Spinal cord (tissue), 10 donors: ENCODE measurements around the gene TMEM164. TPM values are rescaled to one million over a fixed set of nuclear protein-coding genes. Genes with fewer than 3 reads are reported as not detected.
"Not testable (repeated sequence)": the region's sequence is repeated elsewhere in the genome, so short reads cannot be mapped to it uniquely, and the experiment has no call there.

Experiments
- DNase-seq, 6 donors: peaks; one replicate each; pipeline versions ENCODE4 v3.0.0 to v3.0.0-alpha.2; 2013 to 2015; ENCODE audit warnings: low spot score in 6 of 6, low read depth in 4 of 6
- H3K27ac ChIP-seq: one replicate; pipeline ENCODE4 v1.5.1; 2013; ENCODE audit warnings: low read depth, low read length, control low read depth
- H3K27me3 ChIP-seq: one replicate; pipeline ENCODE4 v1.6.1; 2013; ENCODE audit warnings: low read length; ENCODE audit not compliant: control insufficient read depth, insufficient read depth
- H3K36me3 ChIP-seq: one replicate; pipeline ENCODE4 v1.6.1; 2013; ENCODE audit warnings: low read length; ENCODE audit not compliant: control insufficient read depth, insufficient read depth
- H3K4me1 ChIP-seq: one replicate; pipeline ENCODE4 v1.6.1; 2013; ENCODE audit warnings: low read length; ENCODE audit not compliant: control insufficient read depth, insufficient read depth
- H3K4me3 ChIP-seq: one replicate; pipeline ENCODE4 v1.5.1; 2013; ENCODE audit warnings: low read depth, low read length, control low read depth
- H3K9me3 ChIP-seq: one replicate; pipeline ENCODE4 v1.6.1; 2013; ENCODE audit warnings: low read length; ENCODE audit not compliant: control insufficient read depth, insufficient read depth
- WGBS: methylation state at CpG from one replicate; pipeline ENCODE4 v1.1.5; 2013; ENCODE audit warnings: missing lambda C conversion rate; ENCODE audit not compliant: insufficient coverage; 5-methylcytosine and 5-hydroxymethylcytosine counted together
- polyA plus RNA-seq, 2 donors: library from polyadenylated mRNA; unstranded; fragments of 120-200 nt; gene quantifications; one replicate each; pipeline ENCODE4 v1.2.1, GENCODE V29; 2013; ENCODE audit not compliant: insufficient read length in 2 of 2
- total RNA-seq, 2 donors: library from RNA; depleted of rRNA in 1 of 2; stranded (reverse); fragments of 120-200 nt in 1 of 2; fragments of >200 nt in 1 of 2; gene quantifications; one replicate each; pipeline versions ENCODE4 v1.2.3 to v1.2.4, GENCODE V29; 2013 to 2014
- donor health status: healthy.

Gene TMEM164
- total and polyA plus RNA-seq, 4 donors: 16.2 to 21.9 (median 20.2) TPM

GRCh38 chrX:109974906-109975655 lies 27.8 kb upstream of the TMEM164 start:
- WGBS: no CpG with 5 or more reads among the region's 1 CpG
- no peak overlapping the region for H3K4me3 ChIP-seq
- DNase-seq: no peak
- peaks cover 3% of the 10 kb centered on the region for H3K27me3 ChIP-seq
- H3K27ac ChIP-seq: no peak overlapping the region
- H3K9me3 ChIP-seq: peaks cover 1% of the 10 kb centered on the region
- no peaks in the 10 kb centered on the region for H3K4me1 ChIP-seq
- H3K36me3 ChIP-seq: no peaks in the 10 kb centered on the region

- H3K36me3 ChIP-seq, DNase-seq, H3K4me1 ChIP-seq, H3K9me3 ChIP-seq, H3K4me3 ChIP-seq, H3K27me3 ChIP-seq, H3K27ac ChIP-seq: not testable (repeated sequence)
- WGBS: no CpG with 5 or more reads among the region's 4 CpGs
Measured at GRCh38 chrX:109985210-109985609, 17.7 kb upstream of the TMEM164 start.

GRCh38 chrX:109987884-109988283 lies 15.0 kb upstream of the TMEM164 start:
- WGBS: 94% methylated on average over 2 of the region's 2 CpGs
- H3K9me3 ChIP-seq: no peaks in the 10 kb centered on the region
- H3K4me3 ChIP-seq: no peak overlapping the region
- H3K36me3 ChIP-seq: no peaks in the 10 kb centered on the region
- no peak overlapping the region for H3K27ac ChIP-seq
- H3K27me3 ChIP-seq: peaks cover 4% of the 10 kb centered on the region
- H3K4me1 ChIP-seq: no peaks in the 10 kb centered on the region
- DNase-seq: no peak

- no peaks in the 10 kb centered on the region for H3K4me1 ChIP-seq
- DNase-seq: no peak
- no CpG with 5 or more reads among the region's 3 CpGs for WGBS
- no peak overlapping the region for H3K27ac ChIP-seq
- peaks cover 4% of the 10 kb centered on the region for H3K27me3 ChIP-seq
- no peaks in the 10 kb centered on the region for H3K9me3 ChIP-seq
- no peak overlapping the region for H3K4me3 ChIP-seq
- no peaks in the 10 kb centered on the region for H3K36me3 ChIP-seq
Measured at GRCh38 chrX:109990582-109991276, 12.2 kb upstream of the TMEM164 start.

- Histone ChIP-seq H3K27me3 (peaks cover 4% of the 10 kb centered on the region), H3K27ac (no peak overlapping the region), H3K9me3 (no peaks in the 10 kb centered on the region), H3K36me3 (no peaks in the 10 kb centered on the region), H3K4me3 (no peak overlapping the region), H3K4me1 (no peaks in the 10 kb centered on the region)
- no peak for DNase-seq
- WGBS: 60% methylated on average over 1 of the region's 1 CpG
Measured at GRCh38 chrX:109992203-109992602, 10.7 kb upstream of the TMEM164 start.

- peaks cover 10% of the 10 kb centered on the region for H3K27me3 ChIP-seq
- no peaks in the 10 kb centered on the region for H3K36me3 ChIP-seq
- WGBS: no CpG with 5 or more reads among the region's 2 CpGs
- H3K4me3 ChIP-seq: no peak overlapping the region
- no peak overlapping the region for H3K27ac ChIP-seq
- H3K4me1 ChIP-seq: no peaks in the 10 kb centered on the region
- DNase-seq: no peak
- no peaks in the 10 kb centered on the region for H3K9me3 ChIP-seq
Measured at GRCh38 chrX:109995155-109995554, 7.8 kb upstream of the TMEM164 start.

GRCh38 chrX:109997786-109998452 lies 5.0 kb upstream of the TMEM164 start:
- Histone ChIP-seq H3K4me3 (no peak overlapping the region), H3K27me3 (peaks cover 9% of the 10 kb centered on the region), H3K27ac (no peak overlapping the region), H3K36me3 (no peaks in the 10 kb centered on the region), H3K9me3 (no peaks in the 10 kb centered on the region), H3K4me1 (peaks cover 5% of the 10 kb centered on the region)
- 30% methylated on average over 2 of the region's 6 CpGs for WGBS
- no peak for DNase-seq

- DNase-seq: no peak
- H3K9me3 ChIP-seq: no peaks in the 10 kb centered on the region
- peaks cover 16% of the 10 kb centered on the region for H3K27me3 ChIP-seq
- H3K27ac ChIP-seq: no peak overlapping the region
- 69% methylated on average over 5 of the region's 5 CpGs for WGBS
- H3K36me3 ChIP-seq: no peaks in the 10 kb centered on the region
- peaks cover 18% of the 10 kb centered on the region for H3K4me1 ChIP-seq
- H3K4me3 ChIP-seq: no peak overlapping the region
Measured at GRCh38 chrX:110000000-110000399, 2.9 kb upstream of the TMEM164 start.

- DNase-seq: no peak
- H3K36me3 ChIP-seq: no peaks in the 10 kb centered on the region
- peaks cover 19% of the 10 kb centered on the region for H3K27me3 ChIP-seq
- 60% methylated on average over 10 of the region's 16 CpGs for WGBS
- peaks cover 25% of the 10 kb centered on the region for H3K4me1 ChIP-seq
- H3K4me3 ChIP-seq: no peak overlapping the region
- no peaks in the 10 kb centered on the region for H3K9me3 ChIP-seq
- H3K27ac ChIP-seq: no peak overlapping the region
Measured at GRCh38 chrX:110000847-110001713, 1.8 kb upstream of the TMEM164 start.
